OCI-LY1 (cell line): Measurements from ENCODE around the gene SEC62.

Experiments used
- H2AFZ ChIP-seq: fragments of 200-600 bp; sonication (generic), shearing (Covaris generic); 2 replicates; pipeline ENCODE4 v1.6.0; 2014; ENCODE audit warnings: antibody characterized with exemption, mild to moderate bottlenecking, low read length
- H3F3A ChIP-seq: fragments of 200-600 bp; sonication (generic), shearing (Covaris generic); 2 replicates; pipeline ENCODE4 v1.6.0; 2014; ENCODE audit warnings: mild to moderate bottlenecking, antibody characterized with exemption, low read length, moderate library complexity; ENCODE audit not compliant: insufficient read depth
- H3K27ac ChIP-seq: fragments of 200-600 bp; sonication (generic); 2 replicates; pipeline ENCODE4 v1.5.1; 2014; ENCODE audit warnings: low read length, mixed run types, mild to moderate bottlenecking, low read depth; ENCODE audit not compliant: poor library complexity, severe bottlenecking
- H3K27me3 ChIP-seq: fragments of 200-600 bp; sonication (generic); 2 replicates; pipeline ENCODE4 v1.6.0; 2014; ENCODE audit warnings: antibody characterized with exemption, mild to moderate bottlenecking, low read length, moderate library complexity; ENCODE audit not compliant: insufficient read depth
- H3K36me3 ChIP-seq: fragments of 200-600 bp; sonication (generic); 2 replicates; pipeline ENCODE4 v1.6.1; 2014; ENCODE audit warnings: mild to moderate bottlenecking, antibody characterized with exemption, low read length, moderate library complexity, mixed read lengths; ENCODE audit not compliant: insufficient read depth
- H3K4me1 ChIP-seq: fragments of 200-600 bp; sonication (generic); 2 replicates; pipeline ENCODE4 v1.5.1; 2014; ENCODE audit warnings: mild to moderate bottlenecking, low read length, moderate library complexity; ENCODE audit not compliant: insufficient read depth, severe bottlenecking
- H3K4me2 ChIP-seq: fragments of 200-600 bp; sonication (generic), shearing (Covaris generic); 2 replicates; pipeline ENCODE4 v1.6.1; 2014; ENCODE audit warnings: low read length
- H3K4me3 ChIP-seq: fragments of 200-600 bp; sonication (generic); 2 replicates; pipeline ENCODE4 v1.5.1; 2014; ENCODE audit warnings: low read length, low read depth, mild to moderate bottlenecking, mixed read lengths; ENCODE audit not compliant: poor library complexity, severe bottlenecking
- H3K79me2 ChIP-seq: fragments of 200-600 bp; shearing (Covaris generic); 2 replicates; pipeline ENCODE4 v1.6.1; 2016; ENCODE audit warnings: mixed run types, low read length, mixed read lengths; ENCODE audit not compliant: insufficient read depth
- H3K9ac ChIP-seq: fragments of 200-600 bp; sonication (generic), shearing (Covaris generic); 2 replicates; pipeline ENCODE4 v1.6.1; 2014; ENCODE audit warnings: mild to moderate bottlenecking, low read length, mixed read lengths
- H3K9me2 ChIP-seq: fragments of 200-600 bp; sonication (generic), shearing (Covaris generic); 2 replicates; pipeline ENCODE4 v1.6.1; 2014; ENCODE audit warnings: low read depth, mild to moderate bottlenecking, low read length, mixed read lengths
- H3K9me3 ChIP-seq: fragments of 200-600 bp; shearing (Covaris generic); 2 replicates; pipeline ENCODE4 v1.6.1; 2014; ENCODE audit warnings: low read length, mixed read lengths
- H4K20me1 ChIP-seq: fragments of 200-600 bp; sonication (generic), shearing (Covaris generic); 2 replicates; pipeline ENCODE4 v1.6.0; 2016; ENCODE audit warnings: mild to moderate bottlenecking, low read length; ENCODE audit not compliant: insufficient read depth
- CTCF ChIP-seq: fragments of 200-600 bp; sonication (generic), shearing (Covaris generic); IDR thresholded peaks from 2 replicates; pipeline ENCODE4 v1.5.1; 2017; ENCODE audit warnings: mild to moderate bottlenecking, antibody characterized with exemption, low read length, moderate library complexity, mixed read lengths
- EZH2 ChIP-seq: fragments of 200-600 bp; sonication (generic), shearing (Covaris generic); IDR thresholded peaks from 2 replicates; pipeline ENCODE4 v1.8.0; 2017; ENCODE audit warnings: borderline replicate concordance, mixed run types, mild to moderate bottlenecking, antibody characterized with exemption, low read length, moderate library complexity, mixed read lengths

Gene SEC62

GRCh38 chr3:170002231-170002630 lies 35.6 kb downstream of the SEC62 start:
- Histone ChIP-seq H3K9me3 (no peaks in the 10 kb centered on the region), H3K36me3 (peaks cover 15% of the 10 kb centered on the region), H3K79me2 (no peaks in the 10 kb centered on the region), H2AFZ (no peak overlapping the region), H3K9ac (no peak overlapping the region), H3K4me1 (peaks cover 35% of the 10 kb centered on the region), H3F3A (0 out of 2 replicates have a peak, but pooled peaks cover 3% of the 10 kb centered on the region), H3K9me2 (no peaks in the 10 kb centered on the region), H3K4me2 (no peak overlapping the region), H4K20me1 (no peaks in the 10 kb centered on the region), H3K27ac (peak overlapping the region; percentile 54), H3K27me3 (no peaks in the 10 kb centered on the region), H3K4me3 (no peak overlapping the region)
- TF ChIP-seq EZH2 (no peak), CTCF (no peak)

GRCh38 chr3:170002879-170003278 lies 36.3 kb downstream of the SEC62 start:
- H2AFZ ChIP-seq, result peak overlapping the region; percentile 54; the same call in 1 of the 2 replicates
- H3K9ac ChIP-seq, result peak overlapping the region; percentile 13; the same call in 1 of the 2 replicates

DNA sequence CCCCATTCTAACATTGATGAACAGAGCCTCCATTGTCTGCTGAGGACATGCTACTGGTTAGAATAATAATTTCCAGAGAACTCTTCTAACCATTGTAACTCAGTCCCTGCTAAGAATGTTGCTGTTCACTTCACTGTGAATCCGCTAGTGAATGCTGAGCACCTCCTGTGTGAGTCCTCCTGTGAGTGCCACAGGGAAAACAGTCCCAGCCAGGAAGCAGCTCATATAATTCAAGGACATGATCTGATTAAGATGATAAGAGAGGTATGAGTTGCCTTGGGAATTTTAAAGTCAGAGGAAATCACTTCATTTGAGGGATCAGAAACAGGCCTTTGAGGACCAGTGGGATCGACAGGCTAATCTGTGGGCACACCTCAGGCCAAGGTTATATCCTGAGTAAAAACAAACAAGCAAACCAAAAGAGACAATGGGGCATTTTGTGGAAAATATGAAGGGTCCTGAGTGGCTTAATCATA lies 37.3 kb downstream of the SEC62 start:
- Histone ChIP-seq H3K4me3 (no peak overlapping the region), H3K4me2 (no peak overlapping the region), H3K9ac (no peak overlapping the region), H3K4me1 (peaks cover 39% of the 10 kb centered on the region), H2AFZ (no peak overlapping the region), H3K9me2 (no peaks in the 10 kb centered on the region), H3K79me2 (no peaks in the 10 kb centered on the region), H3K27ac (peak overlapping the region; percentile 54), H3K9me3 (no peaks in the 10 kb centered on the region), H3K36me3 (peaks cover 8% of the 10 kb centered on the region), H3F3A (0 out of 2 replicates have a peak, but pooled peaks cover 3% of the 10 kb centered on the region), H3K27me3 (no peaks in the 10 kb centered on the region), H4K20me1 (no peaks in the 10 kb centered on the region)
- TF ChIP-seq CTCF (no peak), EZH2 (no peak)

More at GRCh38 chr3:170002879-170003278, 36.3 kb downstream of the SEC62 start:
- Histone ChIP-seq H3F3A (0 out of 2 replicates have a peak, but pooled peaks cover 3% of the 10 kb centered on the region), H3K4me1 (peaks cover 39% of the 10 kb centered on the region), H3K27ac (peak overlapping the region; percentile 54), H3K27me3 (no peaks in the 10 kb centered on the region), H3K9me2 (no peaks in the 10 kb centered on the region), H3K36me3 (peaks cover 14% of the 10 kb centered on the region), H3K4me3 (no peak overlapping the region), H4K20me1 (no peaks in the 10 kb centered on the region), H3K9me3 (no peaks in the 10 kb centered on the region), H3K4me2 (peak overlapping the region; percentile 44), H3K79me2 (no peaks in the 10 kb centered on the region)
- TF ChIP-seq CTCF, result no peak
- no peak for TF ChIP-seq EZH2
